Neuronal stem cell (in vitro differentiated cells): ENCODE results near the gene ARF3.

Experiments used
- DNase-seq: peaks from one replicate; pipeline ENCODE4 v3.0.0-alpha.2; 2013; ENCODE audit warnings: low spot score
- H2AFZ ChIP-seq: one replicate; pipeline ENCODE4 v1.6.1; 2013; ENCODE audit warnings: mild to moderate bottlenecking, low read length, inconsistent platforms
- H2AK5ac ChIP-seq: 2 replicates; pipeline ENCODE4 v1.6.1; 2013; ENCODE audit warnings: low read depth, mild to moderate bottlenecking, inconsistent platforms, low read length, moderate library complexity, mixed read lengths
- H2BK120ac ChIP-seq: 2 replicates; pipeline ENCODE4 v1.6.1; 2013; ENCODE audit warnings: low read depth, mild to moderate bottlenecking, inconsistent platforms, low read length, moderate library complexity, mixed read lengths
- H2BK12ac ChIP-seq: one replicate; pipeline ENCODE4 v1.6.1; 2013; ENCODE audit warnings: low read length, inconsistent platforms
- H2BK15ac ChIP-seq: 2 replicates; pipeline ENCODE4 v1.6.1; 2013; ENCODE audit warnings: mild to moderate bottlenecking, low read length, inconsistent platforms, mixed read lengths
- H2BK5ac ChIP-seq: one replicate; pipeline ENCODE4 v1.6.1; 2013; ENCODE audit warnings: inconsistent platforms, mild to moderate bottlenecking, low read length, moderate library complexity
- H3K14ac ChIP-seq: one replicate; pipeline ENCODE4 v1.6.1; 2013; ENCODE audit warnings: low read length, inconsistent platforms
- H3K18ac ChIP-seq: 2 replicates; pipeline ENCODE4 v1.6.1; 2013; ENCODE audit warnings: low read length, inconsistent platforms
- H3K23ac ChIP-seq: 2 replicates; pipeline ENCODE4 v1.6.1; 2013; ENCODE audit warnings: low read depth, mild to moderate bottlenecking, mixed read lengths, low read length, inconsistent platforms; ENCODE audit not compliant: poor library complexity
- H3K27ac ChIP-seq: replicated peaks from 3 replicates; pipeline ENCODE4 v1.5.1; 2013; ENCODE audit warnings: low read length, inconsistent platforms
- H3K27me3 ChIP-seq, 3 experiments: 2 replicates each; pipeline ENCODE4 v1.6.1; 2013; ENCODE audit warnings: low read length in 3 of 3, mild to moderate bottlenecking in 2 of 3, inconsistent platforms in 1 of 3, low read depth in 1 of 3, mixed read lengths in 1 of 3, moderate library complexity in 1 of 3; ENCODE audit not compliant: control insufficient read depth in 3 of 3, insufficient read depth in 3 of 3
- H3K36me3 ChIP-seq, 2 donors: replicated peaks in 1 of 2; 2 replicates each; pipeline ENCODE4 v1.6.1; 2013; ENCODE audit warnings: low read length in 2 of 2; ENCODE audit not compliant: control insufficient read depth in 2 of 2, insufficient read depth in 2 of 2
- H3K4ac ChIP-seq: 2 replicates; pipeline ENCODE4 v1.6.1; 2013; ENCODE audit warnings: inconsistent platforms, mild to moderate bottlenecking, low read length, moderate library complexity
- H3K4me1 ChIP-seq, 2 donors: 1 replicate in 1 of 2; 2 replicates in 1 of 2; pipeline ENCODE4 v1.6.1; 2013; ENCODE audit warnings: low read length in 2 of 2, low read depth in 1 of 2; ENCODE audit not compliant: control insufficient read depth in 2 of 2, insufficient read depth in 1 of 2
- H3K4me2 ChIP-seq: one replicate; pipeline ENCODE4 v1.6.1; 2013; ENCODE audit warnings: mild to moderate bottlenecking, low read length, inconsistent platforms; ENCODE audit not compliant: insufficient read depth, poor library complexity, severe bottlenecking
- H3K4me3 ChIP-seq, 2 donors: 2 replicates each; pipeline ENCODE4 v1.5.1; 2013; ENCODE audit warnings: low read length in 2 of 2, mild to moderate bottlenecking in 2 of 2, inconsistent platforms in 1 of 2, moderate library complexity in 1 of 2
- H3K79me1 ChIP-seq: one replicate; pipeline ENCODE4 v1.6.1; 2013; ENCODE audit warnings: low read depth, mild to moderate bottlenecking, inconsistent platforms, low read length, moderate library complexity
- H3K9ac ChIP-seq: one replicate; pipeline ENCODE4 v1.6.1; 2013; ENCODE audit warnings: mild to moderate bottlenecking, low read depth, low read length, inconsistent platforms; ENCODE audit not compliant: poor library complexity
- H3K9me3 ChIP-seq, 2 donors: replicated peaks in 1 of 2; 2 replicates each; pipeline versions ENCODE3 to v1.6.1; 2013; ENCODE audit warnings: low read length in 2 of 2, mild to moderate bottlenecking in 2 of 2, inconsistent platforms in 1 of 2, low read depth in 1 of 2, mixed read lengths in 1 of 2, moderate library complexity in 1 of 2; ENCODE audit not compliant: control insufficient read depth in 2 of 2, insufficient read depth in 1 of 2
- H4K8ac ChIP-seq: one replicate; pipeline ENCODE4 v1.6.1; 2013; ENCODE audit warnings: low read depth, mild to moderate bottlenecking, inconsistent platforms, low read length, moderate library complexity
- H4K91ac ChIP-seq: one replicate; pipeline ENCODE4 v1.6.1; 2013; ENCODE audit warnings: low read length, low read depth, mild to moderate bottlenecking, inconsistent platforms; ENCODE audit not compliant: poor library complexity
- WGBS, 2 donors: extraction: QIAGEN DNeasy Blood & Tissue Kit; methylation state at CpG; one replicate each; pipeline ENCODE4 v1.1.7; 2013; ENCODE audit warnings: missing lambda C conversion rate in 2 of 2, mixed read lengths in 1 of 2; ENCODE audit not compliant: insufficient read length in 2 of 2, insufficient replicate concordance in 1 of 2; ENCODE audit errors: extremely low coverage in 2 of 2; 5-methylcytosine and 5-hydroxymethylcytosine counted together

ARF3 gene

GRCh38 chr12:48954841-48955501, 2.3 kb downstream of the ARF3 start:
- WGBS, 2 donors = no CpG with 5 or more reads among the region's 3 CpGs

GRCh38 chr12:48954061-48954460, 3.2 kb downstream of the ARF3 start:
- Histone ChIP-seq H3K4ac (no peak overlapping the region), H3K14ac (no peak overlapping the region), H4K8ac (no peak overlapping the region), H3K9me3 (no peaks in the 10 kb centered on the region), H3K36me3 (peaks cover 5 to 54% of the 10 kb centered on the region in 2 donors), H3K9ac (no peak overlapping the region), H4K91ac (no peak overlapping the region), H3K4me2 (no peak overlapping the region), H2BK5ac (no peak overlapping the region), H3K18ac (no peak overlapping the region), H2BK12ac (no peak overlapping the region), H2AFZ (no peak overlapping the region), H2AK5ac (no peak overlapping the region), H3K4me1 (peaks cover 7% of the 10 kb centered on the region in 2 donors), H3K4me3 (no peak overlapping the region), H3K79me1 (peaks cover 5% of the 10 kb centered on the region), H2BK15ac (no peak overlapping the region), H3K27ac (no peak overlapping the region), H3K27me3 (no peaks in the 10 kb centered on the region), H2BK120ac (no peak overlapping the region), H3K23ac (no peak overlapping the region)
- WGBS, 2 donors = no CpG with 5 or more reads among the region's 3 CpGs
- DNase-seq = no peak

More at GRCh38 chr12:48954841-48955501, 2.3 kb downstream of the ARF3 start:
- Histone ChIP-seq H3K4me1 (peaks cover 7% of the 10 kb centered on the region in 2 donors), H3K27me3 (no peaks in the 10 kb centered on the region), H2BK15ac (no peak overlapping the region), H2BK5ac (no peak overlapping the region), H2AFZ (no peak overlapping the region), H3K14ac (no peak overlapping the region), H3K27ac (no peak overlapping the region), H3K9ac (no peak overlapping the region), H2BK12ac (no peak overlapping the region), H3K36me3 (peaks cover 5 to 48% of the 10 kb centered on the region in 2 donors), H4K91ac (no peak overlapping the region), H3K9me3 (no peaks in the 10 kb centered on the region), H3K79me1 (peaks cover 3% of the 10 kb centered on the region), H3K23ac (no peak overlapping the region), H3K4me2 (no peak overlapping the region), H3K4ac (no peak overlapping the region), H4K8ac (no peak overlapping the region), H2BK120ac (no peak overlapping the region), H3K4me3 (peak overlapping the region in 1 of 2 donors; percentile 97), H2AK5ac (no peak overlapping the region), H3K18ac (no peak overlapping the region)
- no peak for DNase-seq

GRCh38 chr12:48952691-48953090, 4.6 kb downstream of the ARF3 start:
- H3K23ac ChIP-seq = no peak overlapping the region
- peaks cover 4 to 7% of the 10 kb centered on the region in 2 donors for H3K4me1 ChIP-seq
- H3K9ac ChIP-seq = no peak overlapping the region
- H3K4me3 ChIP-seq = no peak overlapping the region
- peaks cover 5% of the 10 kb centered on the region for H3K79me1 ChIP-seq
- H3K14ac ChIP-seq = no peak overlapping the region
- no peak overlapping the region for H2BK12ac ChIP-seq
- H3K18ac ChIP-seq = no peak overlapping the region
- no peaks in the 10 kb centered on the region for H3K9me3 ChIP-seq
- H3K27ac ChIP-seq = no peak overlapping the region
- H3K36me3 ChIP-seq = peaks cover 5 to 61% of the 10 kb centered on the region in 2 donors
- no peak overlapping the region for H2BK120ac ChIP-seq
- H4K8ac ChIP-seq = no peak overlapping the region
- no peak overlapping the region for H4K91ac ChIP-seq
- no peak overlapping the region for H3K4ac ChIP-seq
- no peak overlapping the region for H2AFZ ChIP-seq
- WGBS, 2 donors = no CpG with 5 or more reads among the region's 4 CpGs
- H2BK15ac ChIP-seq = no peak overlapping the region
- H2AK5ac ChIP-seq = no peak overlapping the region
- no peak for DNase-seq
- H3K27me3 ChIP-seq = no peaks in the 10 kb centered on the region
- no peak overlapping the region for H3K4me2 ChIP-seq
- no peak overlapping the region for H2BK5ac ChIP-seq

- peaks cover 6% of the 10 kb centered on the region for H3K79me1 ChIP-seq
- no peak overlapping the region for H3K18ac ChIP-seq
- no peak overlapping the region for H3K23ac ChIP-seq
- no peak overlapping the region for H3K4me2 ChIP-seq
- peaks cover 10 to 63% of the 10 kb centered on the region in 2 donors for H3K36me3 ChIP-seq
- no peak overlapping the region for H2AFZ ChIP-seq
- no peak overlapping the region for H3K4me3 ChIP-seq
- no peak overlapping the region for H4K91ac ChIP-seq
- no peak overlapping the region for H2AK5ac ChIP-seq
- H3K27me3 ChIP-seq = no peaks in the 10 kb centered on the region
- no peaks in the 10 kb centered on the region for H3K4me1 ChIP-seq
- no peaks in the 10 kb centered on the region for H3K9me3 ChIP-seq
- no peak overlapping the region for H2BK5ac ChIP-seq
- no peak overlapping the region for H2BK120ac ChIP-seq
- no peak overlapping the region for H3K9ac ChIP-seq
- no peak overlapping the region for H3K14ac ChIP-seq
- no peak for DNase-seq
- H3K4ac ChIP-seq = no peak overlapping the region
- no peak overlapping the region for H2BK12ac ChIP-seq
- H4K8ac ChIP-seq = no peak overlapping the region
- H3K27ac ChIP-seq = no peak overlapping the region
- H2BK15ac ChIP-seq = no peak overlapping the region
- no CpG with 5 or more reads among the region's 3 CpGs for WGBS, 2 donors
These were observed 9.6 kb downstream of the ARF3 start for GRCh38 chr12:48947727-48948126.
